Measurements from ENCODE around the gene DHRS3.

The DHRS3 gene

GRCh38 chr1:12598974-12599373, 19.0 kb downstream of the DHRS3 start:
- H3K4me3 ChIP-seq (ENCODE audit: low read depth, low read length): no peak overlapping the region
- no peak for DNase-seq (ENCODE audit: low read depth)
- TF ChIP-seq CTCF (IDR thresholded peaks at IDR 0.05; ENCODE audit: control insufficient read depth, extremely low read depth, insufficient read depth): no peak

GRCh38 chr1:12597792-12598191, 20.2 kb downstream of the DHRS3 start:
- TF ChIP-seq CTCF (IDR thresholded peaks at IDR 0.05; ENCODE audit: control insufficient read depth, extremely low read depth, insufficient read depth): no peak
- no peak overlapping the region for H3K4me3 ChIP-seq (ENCODE audit: low read depth, low read length)
- peak; percentile 44 for DNase-seq (ENCODE audit: low read depth)

- no peak overlapping the region for H3K4me3 ChIP-seq (ENCODE audit: low read depth, low read length)
- DNase-seq (ENCODE audit: low read depth): peak; percentile 62
These were observed 21.8 kb downstream of the DHRS3 start for GRCh38 chr1:12596007-12596821.

GRCh38 chr1:12595757-12596006, 22.3 kb downstream of the DHRS3 start:
- DNase-seq (ENCODE audit: low read depth): no peak
- TF ChIP-seq CTCF (IDR thresholded peaks at IDR 0.05; ENCODE audit: control insufficient read depth, extremely low read depth, insufficient read depth): no peak
- H3K4me3 ChIP-seq (ENCODE audit: low read depth, low read length): no peak overlapping the region

More at GRCh38 chr1:12596007-12596821, 21.8 kb downstream of the DHRS3 start:
- no peak for TF ChIP-seq CTCF (IDR thresholded peaks at IDR 0.05; ENCODE audit: control insufficient read depth, extremely low read depth, insufficient read depth)

GRCh38 chr1:12594966-12595756, 22.8 kb downstream of the DHRS3 start:
- H3K4me3 ChIP-seq (ENCODE audit: low read depth, low read length): no peak overlapping the region
- TF ChIP-seq CTCF (IDR thresholded peaks at IDR 0.05; ENCODE audit: control insufficient read depth, extremely low read depth, insufficient read depth): no peak
- DNase-seq (ENCODE audit: low read depth): no peak

GRCh38 chr1:12594490-12594889, 23.5 kb downstream of the DHRS3 start:
- no peak for TF ChIP-seq CTCF (IDR thresholded peaks at IDR 0.05; ENCODE audit: control insufficient read depth, extremely low read depth, insufficient read depth)
- no peak overlapping the region for H3K4me3 ChIP-seq (ENCODE audit: low read depth, low read length)
- no peak for DNase-seq (ENCODE audit: low read depth)
